ENCODE data around the gene RPL32. TPM values are rescaled to one million over a fixed set of nuclear protein-coding genes. Genes with fewer than 3 reads are reported as not detected.
A peak's percentile ranks its signal among the peaks of the same experiment; 100 is the strongest.
"Not testable (repeated sequence)": the region's sequence is repeated elsewhere in the genome, so short reads cannot be mapped to it uniquely, and the experiment has no call there.

Gene RPL32
- total RNA-seq, 2 experiments from 2014 or later = 3,385 to 3,704 TPM

GRCh38 chr3:12797124-12797891 is 44.1 kb downstream of the RPL32 start:
- peak overlapping the region; percentile 71 for H3K4me3 Mint-ChIP-seq
- no peaks in the 10 kb centered on the region for H3K36me3 Mint-ChIP-seq (ENCODE audit: low read depth)
- no peaks in the 10 kb centered on the region for H3K9me3 Mint-ChIP-seq
- peaks cover 9% of the 10 kb centered on the region for H3K4me1 Mint-ChIP-seq (ENCODE audit: low read depth)
- no peak overlapping the region for H3K27ac Mint-ChIP-seq
- intact Hi-C loops (cut with micrococcal nuclease) = no loop called here
- CTCF ChIA-PET = interaction anchor here (0.6 to 2.1 kb wide), 4 partner anchors 12 to 51 kb away, joined by 3 to 10 read pairs (median 8); no protein-coding TSS in a partner anchor
- H3K27me3 Mint-ChIP-seq (ENCODE audit: low read depth) = no peaks in the 10 kb centered on the region
- no peak for DNase-seq

DNA sequence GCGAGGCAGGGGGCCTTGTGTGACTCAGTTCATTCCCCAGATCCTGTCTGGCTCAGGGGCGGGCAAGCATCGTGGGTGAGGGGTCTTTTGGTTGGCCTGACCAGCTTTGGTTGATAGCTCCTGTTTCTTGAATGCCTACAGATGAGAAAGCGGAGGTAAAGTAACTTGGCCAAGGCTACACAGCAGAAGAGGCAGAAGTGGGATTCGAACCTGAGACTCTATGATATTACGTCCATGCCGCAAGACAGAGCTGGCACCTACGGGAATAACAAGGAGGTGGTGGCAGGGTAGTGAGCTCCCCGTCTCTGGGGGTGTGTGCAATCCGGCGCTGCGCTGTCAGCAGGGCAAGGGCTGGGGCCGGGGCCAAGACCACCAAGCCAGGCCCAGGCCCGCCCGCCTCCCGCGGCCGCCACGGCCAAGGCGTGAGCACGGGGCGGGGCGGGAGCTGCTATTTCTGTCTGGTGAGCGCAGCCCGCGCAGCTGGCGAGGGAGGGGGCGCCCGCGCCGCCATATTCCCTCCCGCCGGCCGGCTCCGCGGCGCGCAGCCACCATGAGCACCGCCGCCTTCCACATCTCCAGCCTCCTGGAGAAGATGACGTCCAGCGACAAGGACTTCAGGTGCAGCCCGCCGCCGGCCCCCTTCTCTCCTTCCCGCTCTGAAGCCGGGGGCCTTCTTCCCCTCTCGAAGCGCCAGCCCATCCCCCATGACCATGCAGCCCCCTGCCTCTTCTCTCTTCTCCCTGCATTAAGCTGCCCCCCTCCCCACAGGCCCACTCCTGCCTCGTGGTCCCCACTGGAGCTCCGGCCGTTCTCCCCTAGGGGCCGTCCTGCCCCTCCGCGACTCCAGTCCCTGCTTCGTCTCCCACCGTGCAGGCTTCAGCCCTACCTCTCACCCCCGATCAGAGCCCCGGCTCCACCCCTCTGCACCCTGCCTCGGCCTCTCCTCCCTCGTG is 44.9 kb downstream of the RPL32 start, which contains the start of gene CAND2:
TSS of gene CAND2 (plus strand) at position 510 of the 953 bp plus-strand sequence. CDS start at position 551, 41 bp downstream.
- CTCF ChIA-PET = interaction anchor here (0.7 to 1.8 kb wide), 5 partner anchors 9 to 344 kb away, joined by 3 to 9 read pairs (median 3); no protein-coding TSS in a partner anchor
- Mint-ChIP-seq H3K27ac (no peak within 1 kb of the TSS), H3K4me1 (ENCODE audit: low read depth) (peaks cover 9% of the 10 kb centered on the region), H3K36me3 (ENCODE audit: low read depth) (no peaks in the 10 kb centered on the region), H3K9me3 (no peaks in the 10 kb centered on the region), H3K27me3 (ENCODE audit: low read depth) (no peaks in the 10 kb centered on the region), H3K4me3 (peak within 1 kb of the TSS; percentile 71)
- intact Hi-C loops (cut with micrococcal nuclease) = no loop called here
- peak; percentile 45 for DNase-seq

DNA sequence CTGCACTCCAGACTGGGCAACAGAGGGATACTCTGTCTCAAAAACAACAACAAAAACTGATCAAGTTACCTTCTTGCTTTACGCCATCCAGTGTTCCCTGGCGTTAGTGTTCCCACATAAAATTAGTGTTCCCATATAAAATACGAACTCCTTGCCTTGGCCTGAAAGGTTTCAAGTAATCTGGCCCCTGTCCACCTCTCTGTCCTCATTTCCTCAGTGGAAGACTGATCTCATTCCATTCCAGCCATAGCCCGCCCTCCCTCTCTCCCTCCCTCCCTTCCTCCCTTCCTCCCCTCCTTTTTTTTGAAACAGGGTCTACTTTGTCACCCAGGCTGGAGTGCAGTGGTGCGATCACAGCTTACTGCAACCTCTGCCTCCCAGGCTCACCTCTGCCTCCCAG is 47.7 kb downstream of the RPL32 start:
- CTCF ChIA-PET = no interaction called here
- no peaks in the 10 kb centered on the region for H3K9me3 Mint-ChIP-seq

GRCh38 chr3:12791430-12791829 is 49.9 kb downstream of the RPL32 start:
- H3K4me3 Mint-ChIP-seq = no peak overlapping the region
- H3K27ac Mint-ChIP-seq = no peak overlapping the region
- H3K9me3 Mint-ChIP-seq = no peaks in the 10 kb centered on the region
- peaks cover 7% of the 10 kb centered on the region for H3K4me1 Mint-ChIP-seq (ENCODE audit: low read depth)
- no peak for DNase-seq
- H3K36me3 Mint-ChIP-seq (ENCODE audit: low read depth) = no peaks in the 10 kb centered on the region
- CTCF ChIA-PET = interaction anchor here (1.4 kb wide), 1 partner anchor 19 kb away, joined by 6 read pairs; no protein-coding TSS in a partner anchor
- intact Hi-C loops (cut with micrococcal nuclease) = no loop called here
- H3K27me3 Mint-ChIP-seq (ENCODE audit: low read depth) = peaks cover 3% of the 10 kb centered on the region

More for the DNA sequence above, 47.7 kb downstream of the RPL32 start:
- no peak overlapping the region for H3K4me3 Mint-ChIP-seq
- H3K27ac Mint-ChIP-seq = no peak overlapping the region
- H3K36me3 Mint-ChIP-seq (ENCODE audit: low read depth) = no peaks in the 10 kb centered on the region
- no peaks in the 10 kb centered on the region for H3K27me3 Mint-ChIP-seq (ENCODE audit: low read depth)
- no peak for DNase-seq
- intact Hi-C loops (cut with micrococcal nuclease) = no loop called here
- H3K4me1 Mint-ChIP-seq (ENCODE audit: low read depth) = peaks cover 9% of the 10 kb centered on the region

DNA sequence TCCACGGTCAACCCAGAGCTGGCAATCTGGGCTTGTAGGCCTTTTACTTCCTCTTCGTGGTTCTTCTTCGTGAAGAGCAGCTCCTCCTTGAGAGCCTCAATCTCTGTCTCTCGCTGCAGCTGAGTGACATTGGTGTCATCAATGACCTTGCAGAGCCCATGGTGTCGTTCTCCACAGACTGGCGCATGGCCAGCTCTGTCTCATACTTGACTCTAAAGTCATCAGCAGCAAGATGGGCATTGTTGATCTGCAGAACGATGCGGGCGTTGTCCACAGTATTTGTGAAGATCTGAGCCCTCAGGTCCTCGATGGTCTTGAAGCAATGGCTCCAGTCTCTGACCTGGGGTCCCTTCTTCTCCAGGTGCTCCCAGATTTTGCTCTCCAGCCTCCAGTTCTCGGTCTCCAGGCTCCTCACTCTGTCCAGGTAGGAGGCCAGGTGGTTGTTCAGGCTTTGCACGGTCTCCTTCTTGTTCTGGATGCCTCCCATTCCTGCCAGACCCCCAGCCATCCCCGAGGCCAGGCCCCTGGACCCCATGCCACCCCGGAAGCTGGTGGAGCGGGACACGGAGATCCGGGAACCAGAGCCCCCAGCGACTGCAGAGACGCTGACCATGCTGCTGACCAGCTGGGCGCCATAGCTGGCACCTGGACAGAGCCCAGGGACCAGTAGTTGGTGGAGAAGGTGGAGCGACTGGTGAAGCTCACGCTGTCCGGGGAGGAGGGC is 53.2 kb downstream of the RPL32 start:
- H3K9me3 Mint-ChIP-seq = not testable (repeated sequence)

DNA sequence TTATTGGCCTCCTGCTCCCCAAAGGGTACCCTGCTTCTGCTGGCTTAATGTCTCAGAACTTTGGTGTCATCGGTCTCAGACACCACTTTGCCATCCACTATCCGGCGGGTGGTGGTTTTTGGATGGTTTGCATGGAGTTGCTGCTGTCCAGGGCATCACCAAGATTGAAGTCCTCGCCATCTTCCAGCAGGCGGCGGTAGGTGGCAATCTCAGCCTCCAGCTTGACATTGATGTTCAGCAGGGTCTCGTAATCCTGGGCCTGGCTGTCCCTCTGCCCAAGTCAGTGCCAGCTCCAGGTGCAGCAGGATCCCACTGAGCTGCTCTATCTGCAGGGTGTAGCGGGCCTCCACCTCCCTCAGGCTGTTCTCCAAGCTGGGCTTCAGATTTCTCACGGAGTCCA is 54.0 kb downstream of the RPL32 start:
- DNase-seq = peak; percentile 77
- not testable (repeated sequence) for H3K27me3 Mint-ChIP-seq (ENCODE audit: low read depth); H3K27ac Mint-ChIP-seq; H3K9me3 Mint-ChIP-seq; H3K4me1 Mint-ChIP-seq (ENCODE audit: low read depth); H3K4me3 Mint-ChIP-seq; H3K36me3 Mint-ChIP-seq (ENCODE audit: low read depth)
- intact Hi-C loops (cut with micrococcal nuclease) = loop anchor here (1.0 to 2.0 kb wide), 2 partner anchors 53 to 105 kb away; partner anchors contain the start of gene RPL32
- CTCF ChIA-PET = interaction anchor here (0.8 to 3.5 kb wide), 11 partner anchors 8 to 110 kb away, joined by 3 to 30 read pairs (median 4); partner anchors contain the start of genes CAND2 and RPL32

More for the DNA sequence above, 53.2 kb downstream of the RPL32 start:
- H3K4me1 Mint-ChIP-seq (ENCODE audit: low read depth); H3K27me3 Mint-ChIP-seq (ENCODE audit: low read depth); H3K27ac Mint-ChIP-seq; H3K36me3 Mint-ChIP-seq (ENCODE audit: low read depth); DNase-seq; H3K4me3 Mint-ChIP-seq: not testable (repeated sequence)
- CTCF ChIA-PET = interaction anchor here (0.8 to 3.5 kb wide), 9 partner anchors 8 to 110 kb away, joined by 3 to 30 read pairs (median 4); partner anchors contain the start of genes CAND2 and RPL32
- intact Hi-C loops (cut with micrococcal nuclease) = loop anchor here (1.0 to 2.0 kb wide), 2 partner anchors 53 to 104 kb away; partner anchors contain the start of gene RPL32

GRCh38 chr3:12785096-12785495 is 56.3 kb downstream of the RPL32 start:
- intact Hi-C loops (cut with micrococcal nuclease) = no loop called here
- no peaks in the 10 kb centered on the region for H3K4me1 Mint-ChIP-seq (ENCODE audit: low read depth)
- H3K9me3 Mint-ChIP-seq = no peaks in the 10 kb centered on the region
- DNase-seq = no peak
- H3K4me3 Mint-ChIP-seq = no peak overlapping the region
- no peaks in the 10 kb centered on the region for H3K36me3 Mint-ChIP-seq (ENCODE audit: low read depth)
- CTCF ChIA-PET = no interaction called here
- H3K27ac Mint-ChIP-seq = no peak overlapping the region
- peaks cover 14% of the 10 kb centered on the region for H3K27me3 Mint-ChIP-seq (ENCODE audit: low read depth)

Other genes starting within 250 kb of the RPL32 start
- 10 to 100 TPM; 62.5 to 68.5 TPM for gene RAF1, start 177.4 kb downstream of the RPL32 start, total RNA-seq
- gene TMEM40, start 82.3 kb downstream of the RPL32 start, total RNA-seq = not detected
- gene CAND2, start 44.9 kb downstream of the RPL32 start, total RNA-seq = 1 to 10 TPM; 2.5 to 2.7 TPM
- gene IQSEC1, start 231.9 kb upstream of the RPL32 start, total RNA-seq = 10 to 100 TPM; 38.6 to 39.3 TPM